Right lobe of liver (tissue), 4 donors: ENCODE results near the gene IPPK.
"Not testable (repeated sequence)": the region's sequence is repeated elsewhere in the genome, so short reads cannot be mapped to it uniquely, and the experiment has no call there.

Experiments
- POLR2A ChIP-seq: fragments of 450-650 bp; IDR thresholded peaks from one replicate; pipeline ENCODE4 v1.6.1; 2017; ENCODE audit warnings: antibody characterized with exemption, mild to moderate bottlenecking
- TF ChIP-seq, protein P1 (sequence below), 4 donors: fragments of 200-600 bp in 3 of 4; fragments of 450-650 bp in 1 of 4; IDR thresholded peaks; one replicate each; pipeline versions ENCODE4 v1.5.1 to v1.8.0; 2016 to 2022; ENCODE audit warnings: antibody characterized with exemption in 4 of 4, mild to moderate bottlenecking in 2 of 4
- donor health status: DM: no; HTN: no; CAD: no.
- donor health status: DM: no; HTN: no; CAD: no.
- donor health status: DM: no; HTN: yes; CAD: no.

DNA sequence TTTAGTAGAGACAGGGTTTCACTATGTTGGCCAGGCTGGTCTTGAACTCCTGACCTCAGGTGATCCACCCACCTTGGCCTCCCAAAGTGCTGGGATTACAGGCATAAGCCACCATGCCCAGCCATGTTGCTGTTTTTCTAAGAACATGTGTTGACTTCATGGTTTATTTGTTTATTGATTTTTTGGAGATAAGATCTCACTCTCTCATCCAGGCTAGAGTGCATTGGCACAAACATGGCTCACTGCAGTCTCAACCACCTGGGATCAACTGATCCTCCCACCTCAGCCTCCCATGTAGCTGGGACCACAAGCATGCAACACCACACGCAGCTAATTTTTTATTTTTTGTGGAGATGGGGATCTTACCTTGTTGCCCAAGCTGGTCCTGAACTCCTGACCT is 74.9 kb downstream of the IPPK start:
- TF ChIP-seq, protein P1, sequence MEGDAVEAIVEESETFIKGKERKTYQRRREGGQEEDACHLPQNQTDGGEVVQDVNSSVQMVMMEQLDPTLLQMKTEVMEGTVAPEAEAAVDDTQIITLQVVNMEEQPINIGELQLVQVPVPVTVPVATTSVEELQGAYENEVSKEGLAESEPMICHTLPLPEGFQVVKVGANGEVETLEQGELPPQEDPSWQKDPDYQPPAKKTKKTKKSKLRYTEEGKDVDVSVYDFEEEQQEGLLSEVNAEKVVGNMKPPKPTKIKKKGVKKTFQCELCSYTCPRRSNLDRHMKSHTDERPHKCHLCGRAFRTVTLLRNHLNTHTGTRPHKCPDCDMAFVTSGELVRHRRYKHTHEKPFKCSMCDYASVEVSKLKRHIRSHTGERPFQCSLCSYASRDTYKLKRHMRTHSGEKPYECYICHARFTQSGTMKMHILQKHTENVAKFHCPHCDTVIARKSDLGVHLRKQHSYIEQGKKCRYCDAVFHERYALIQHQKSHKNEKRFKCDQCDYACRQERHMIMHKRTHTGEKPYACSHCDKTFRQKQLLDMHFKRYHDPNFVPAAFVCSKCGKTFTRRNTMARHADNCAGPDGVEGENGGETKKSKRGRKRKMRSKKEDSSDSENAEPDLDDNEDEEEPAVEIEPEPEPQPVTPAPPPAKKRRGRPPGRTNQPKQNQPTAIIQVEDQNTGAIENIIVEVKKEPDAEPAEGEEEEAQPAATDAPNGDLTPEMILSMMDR (IDR thresholded peaks at IDR 0.05), result not testable (repeated sequence)
- not testable (repeated sequence) for TF ChIP-seq POLR2A
